Brain microvascular endothelial cell (primary cell): ENCODE results near the gene FGA.

ENCODE experiments used
- DNase-seq: peaks from one replicate; pipeline ENCODE4 v3.0.0-alpha.2; 2020
- H3K27ac ChIP-seq: fragments of 250-450 bp; sonication (Bioruptor Pico); 2 replicates; pipeline ENCODE4 v1.5.1; 2020; ENCODE audit warnings: mild to moderate bottlenecking, moderate library complexity
- H3K27me3 ChIP-seq: fragments of 250-450 bp; sonication (Bioruptor Pico); replicated peaks from 2 replicates; pipeline ENCODE4 v1.5.1; 2020; ENCODE audit warnings: mild to moderate bottlenecking
- H3K36me3 ChIP-seq: fragments of 250-450 bp; sonication (Bioruptor Pico); replicated peaks from 2 replicates; pipeline ENCODE4 v1.5.1; 2020; ENCODE audit warnings: mild to moderate bottlenecking
- H3K4me3 ChIP-seq: 2 replicates; pipeline ENCODE4 v1.5.1; 2011; ENCODE audit warnings: low read depth, mild to moderate bottlenecking, control low read depth, low read length, moderate library complexity
- in situ Hi-C: cut with HindIII; loops from 2 replicates; pipeline ENCODE4 v1.10.0; 2017; ENCODE audit warnings: low sequenced_read_pairs, low pct_ligation_motif_present
- TF ChIP-seq, protein P1 (sequence below): IDR thresholded peaks from 2 replicates; pipeline ENCODE4 v1.5.1; 2011; ENCODE audit warnings: low read depth, mild to moderate bottlenecking, moderate library complexity, low read length, control low read depth, inconsistent platforms; ENCODE audit errors: missing control alignments

The FGA gene

DNA sequence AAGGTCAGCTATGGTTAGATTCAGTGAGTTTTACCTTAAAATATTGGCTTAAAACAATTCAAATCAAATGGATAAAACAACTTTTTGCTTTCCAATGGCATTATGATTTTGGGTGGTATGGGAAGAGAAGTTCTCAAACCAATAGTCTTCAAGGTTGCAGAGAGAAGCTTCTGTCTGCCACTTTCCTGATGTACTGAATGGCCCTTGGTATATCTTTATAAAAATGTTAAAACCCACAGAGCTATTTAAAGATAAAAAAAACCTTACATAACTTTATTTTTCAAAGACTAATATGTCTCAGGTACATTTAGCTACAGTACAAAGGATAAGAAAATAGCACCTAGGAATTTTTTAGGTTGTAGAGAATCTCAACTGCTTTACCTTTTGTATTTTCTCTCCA, 6.9 kb downstream of the FGA start:
- no peak overlapping the region for H3K27ac ChIP-seq
- in situ Hi-C loops = no loop called here
- no peaks in the 10 kb centered on the region for H3K27me3 ChIP-seq
- H3K36me3 ChIP-seq = no peaks in the 10 kb centered on the region
- DNase-seq = no peak
- H3K4me3 ChIP-seq = no peak overlapping the region
- TF ChIP-seq, protein P1, sequence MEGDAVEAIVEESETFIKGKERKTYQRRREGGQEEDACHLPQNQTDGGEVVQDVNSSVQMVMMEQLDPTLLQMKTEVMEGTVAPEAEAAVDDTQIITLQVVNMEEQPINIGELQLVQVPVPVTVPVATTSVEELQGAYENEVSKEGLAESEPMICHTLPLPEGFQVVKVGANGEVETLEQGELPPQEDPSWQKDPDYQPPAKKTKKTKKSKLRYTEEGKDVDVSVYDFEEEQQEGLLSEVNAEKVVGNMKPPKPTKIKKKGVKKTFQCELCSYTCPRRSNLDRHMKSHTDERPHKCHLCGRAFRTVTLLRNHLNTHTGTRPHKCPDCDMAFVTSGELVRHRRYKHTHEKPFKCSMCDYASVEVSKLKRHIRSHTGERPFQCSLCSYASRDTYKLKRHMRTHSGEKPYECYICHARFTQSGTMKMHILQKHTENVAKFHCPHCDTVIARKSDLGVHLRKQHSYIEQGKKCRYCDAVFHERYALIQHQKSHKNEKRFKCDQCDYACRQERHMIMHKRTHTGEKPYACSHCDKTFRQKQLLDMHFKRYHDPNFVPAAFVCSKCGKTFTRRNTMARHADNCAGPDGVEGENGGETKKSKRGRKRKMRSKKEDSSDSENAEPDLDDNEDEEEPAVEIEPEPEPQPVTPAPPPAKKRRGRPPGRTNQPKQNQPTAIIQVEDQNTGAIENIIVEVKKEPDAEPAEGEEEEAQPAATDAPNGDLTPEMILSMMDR = no peak

DNA sequence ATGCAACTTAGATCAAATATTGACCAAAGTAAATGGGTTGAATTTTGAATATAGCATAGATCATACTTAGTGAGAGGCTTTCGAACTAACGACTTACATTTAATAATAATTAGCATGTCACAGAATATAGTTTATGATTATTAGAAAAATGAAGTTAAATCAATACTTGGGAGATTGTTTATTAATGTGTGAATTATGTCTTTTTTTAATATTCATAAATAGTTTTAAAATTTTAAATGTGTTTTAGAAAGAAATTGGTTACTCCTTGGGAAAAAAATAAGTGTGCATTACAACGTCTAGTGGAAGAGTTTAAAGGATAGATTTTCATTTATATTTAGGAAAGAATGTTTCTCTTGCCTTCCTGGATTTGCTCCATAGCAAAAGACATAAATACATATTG, 7.3 kb downstream of the FGA start:
- no peak for DNase-seq
- no peaks in the 10 kb centered on the region for H3K36me3 ChIP-seq
- TF ChIP-seq, protein P1 = no peak
- H3K27me3 ChIP-seq = no peaks in the 10 kb centered on the region
- H3K27ac ChIP-seq = no peak overlapping the region
- in situ Hi-C loops = no loop called here
- no peak overlapping the region for H3K4me3 ChIP-seq

DNA sequence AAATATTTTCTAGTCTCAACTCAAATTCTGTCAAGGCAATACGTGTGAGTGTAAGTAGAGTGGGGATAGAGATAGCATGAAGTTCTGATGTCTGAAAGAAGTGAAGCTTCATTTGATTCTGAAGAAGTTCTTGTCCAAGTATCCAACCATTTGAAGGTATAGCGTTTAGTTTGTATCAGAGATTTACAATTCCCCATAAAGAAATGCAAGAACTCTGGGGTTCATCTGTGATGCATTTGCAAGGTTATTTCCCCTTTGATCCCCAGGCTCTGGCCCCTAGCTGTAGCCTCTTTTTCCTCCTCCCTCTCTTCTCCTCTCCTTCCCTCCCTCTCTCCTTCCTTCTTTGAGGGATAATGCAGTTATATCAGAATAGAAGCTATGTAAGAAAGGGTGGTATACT, 7.8 kb downstream of the FGA start:
- Histone ChIP-seq H3K27me3 (no peaks in the 10 kb centered on the region), H3K36me3 (no peaks in the 10 kb centered on the region), H3K4me3 (no peak overlapping the region), H3K27ac (no peak overlapping the region)
- TF ChIP-seq, protein P1 = no peak
- in situ Hi-C loops = no loop called here
- no peak for DNase-seq

DNA sequence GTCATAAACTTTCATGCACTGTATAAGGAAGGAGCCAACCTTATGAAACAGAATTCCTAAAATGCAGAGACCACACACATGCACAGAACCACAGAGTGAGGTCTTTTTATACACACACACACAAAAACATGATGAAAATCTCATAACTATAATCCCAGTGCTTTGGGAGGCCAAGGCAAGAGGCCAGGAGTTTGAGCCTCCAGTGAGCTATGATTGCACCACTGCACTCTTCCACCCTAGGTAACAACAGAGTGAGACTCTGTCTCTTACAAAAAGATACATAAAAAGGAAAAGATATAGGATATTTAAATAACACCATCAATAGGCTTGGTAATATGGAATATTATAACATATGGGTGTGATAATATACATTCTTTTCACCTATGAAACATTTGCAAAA, 10.6 kb downstream of the FGA start:
- Histone ChIP-seq H3K36me3 (no peaks in the 10 kb centered on the region), H3K27ac (no peak overlapping the region), H3K4me3 (no peak overlapping the region), H3K27me3 (no peaks in the 10 kb centered on the region)
- in situ Hi-C loops = no loop called here
- TF ChIP-seq, protein P1 = no peak
- no peak for DNase-seq

DNA sequence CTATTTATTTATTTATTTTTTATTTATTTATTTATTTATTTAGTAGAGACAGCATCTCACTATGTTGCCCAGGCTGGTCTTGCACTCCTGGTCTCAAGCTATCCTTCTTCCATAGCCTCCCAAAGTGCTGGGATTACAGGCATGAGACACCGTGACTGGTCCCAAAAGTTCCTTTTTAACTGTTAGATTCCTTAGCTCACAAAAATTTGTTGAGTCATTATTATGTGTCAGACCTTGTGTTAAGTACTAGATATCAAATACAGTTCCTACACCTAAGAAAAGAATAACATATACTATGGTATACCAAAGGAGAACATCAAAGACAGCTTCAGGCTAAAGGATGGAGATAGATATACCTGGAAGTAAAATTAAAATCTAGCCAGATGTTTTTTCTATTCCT, 11.6 kb downstream of the FGA start:
- TF ChIP-seq, protein P1 = no peak
- in situ Hi-C loops = no loop called here
- DNase-seq = no peak
- Histone ChIP-seq H3K36me3 (no peaks in the 10 kb centered on the region), H3K27ac (no peak overlapping the region), H3K27me3 (no peaks in the 10 kb centered on the region), H3K4me3 (no peak overlapping the region)

DNA sequence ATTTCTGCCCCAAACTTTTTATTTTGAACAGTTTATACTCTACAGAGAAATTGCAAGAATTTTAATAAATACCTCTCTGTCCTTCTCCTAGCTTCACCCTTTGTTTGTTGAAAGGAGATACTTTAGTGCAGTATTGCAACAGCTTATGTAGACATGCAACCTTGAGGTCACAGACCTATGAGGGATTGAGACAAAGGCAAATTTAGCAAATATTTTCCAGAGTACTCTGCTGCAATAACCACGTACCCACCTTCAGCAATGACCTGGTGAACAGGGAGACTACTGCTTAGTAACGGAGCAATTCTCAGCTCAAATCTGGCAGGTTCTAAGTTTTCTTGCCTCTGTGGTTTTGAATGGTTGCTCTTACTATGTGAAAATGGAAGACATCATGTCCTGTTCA, 13.2 kb downstream of the FGA start:
- in situ Hi-C loops = no loop called here
- TF ChIP-seq, protein P1 = no peak
- Histone ChIP-seq H3K27me3 (no peaks in the 10 kb centered on the region), H3K27ac (no peak overlapping the region), H3K36me3 (no peaks in the 10 kb centered on the region), H3K4me3 (no peak overlapping the region)
- no peak for DNase-seq
